OCI-LY7 (cell line): Measurements from ENCODE around the gene TMEM44. TPM values are rescaled to one million over a fixed set of nuclear protein-coding genes. Genes with fewer than 3 reads are reported as not detected.

Source experiments
- BruUV-seq: library from RNA; stranded (reverse); fragments of 400-500 nt; replicated peaks from 2 replicates; lab custom pipeline; 2021; lab: Mats Ljungman, UMichigan
- CTCF ChIA-PET: fragments of 300-600 bp; sonication (Branson Sonifier 250); formaldehyde crosslinking; loops from one replicate; lab custom pipeline; 2022; ENCODE audit warnings: antibody characterized with exemption; ENCODE audit not compliant: unreplicated experiment; lab: Charles Lee
- POLR2A ChIA-PET: fragments of 300-600 bp; sonication (Branson Sonifier 250); formaldehyde crosslinking; loops from one replicate; lab custom pipeline; 2022; ENCODE audit warnings: antibody characterized with exemption; lab: Charles Lee
- DNase-seq: peaks from one replicate; pipeline ENCODE4 v3.0.0-alpha.2; 2015; ENCODE audit warnings: low spot score
- H2AFZ ChIP-seq: fragments of 200-600 bp; sonication (generic), shearing (Covaris generic); 2 replicates; pipeline ENCODE4 v1.6.1; 2014; ENCODE audit warnings: mild to moderate bottlenecking, antibody characterized with exemption, low read length, moderate library complexity
- H3K27ac ChIP-seq: fragments of 200-600 bp; sonication (generic); 2 replicates; pipeline ENCODE4 v1.5.1; 2014; ENCODE audit warnings: mixed run types, low read depth, mild to moderate bottlenecking, moderate library complexity, low read length, inconsistent platforms; ENCODE audit not compliant: poor library complexity, severe bottlenecking
- H3K36me3 ChIP-seq: fragments of 200-600 bp; sonication (generic); 2 replicates; pipeline ENCODE4 v1.6.1; 2014; ENCODE audit warnings: mild to moderate bottlenecking, antibody characterized with exemption, low read length, moderate library complexity, mixed read lengths; ENCODE audit not compliant: insufficient read depth
- H3K4me1 ChIP-seq: fragments of 200-600 bp; sonication (generic); 2 replicates; pipeline ENCODE4 v1.5.1; 2014; ENCODE audit warnings: mild to moderate bottlenecking, low read length; ENCODE audit not compliant: insufficient read depth, poor library complexity, severe bottlenecking
- H3K4me2 ChIP-seq: fragments of 200-600 bp; sonication (generic); 2 replicates; pipeline ENCODE4 v1.6.1; 2014; ENCODE audit warnings: mild to moderate bottlenecking, low read length
- H3K4me3 ChIP-seq: fragments of 200-600 bp; sonication (generic); 2 replicates; pipeline ENCODE4 v1.5.1; 2014; ENCODE audit warnings: mild to moderate bottlenecking, low read depth, low read length; ENCODE audit not compliant: poor library complexity, severe bottlenecking
- H3K79me2 ChIP-seq: fragments of 200-600 bp; sonication (generic); 2 replicates; pipeline ENCODE4 v1.6.1; 2016; ENCODE audit warnings: low read depth, mild to moderate bottlenecking, low read length, moderate library complexity, mixed read lengths; ENCODE audit not compliant: insufficient read depth
- H3K9me2 ChIP-seq: fragments of 200-600 bp; sonication (generic); 2 replicates; pipeline ENCODE4 v1.6.1; 2016; ENCODE audit warnings: mild to moderate bottlenecking, low read length, mixed read lengths; ENCODE audit not compliant: insufficient read depth
- H3K9me3 ChIP-seq: fragments of 200-600 bp; sonication (generic); 2 replicates; pipeline ENCODE4 v1.6.1; 2014; ENCODE audit warnings: mild to moderate bottlenecking, mixed run types, low read length, mixed read lengths
- H4K20me1 ChIP-seq: fragments of 200-600 bp; sonication (generic); 2 replicates; pipeline ENCODE4 v1.6.1; 2014; ENCODE audit warnings: mild to moderate bottlenecking, antibody characterized with exemption, low read length, moderate library complexity, mixed read lengths; ENCODE audit not compliant: insufficient read depth
- EZH2phosphoT487 ChIP-seq: fragments of 200-600 bp; sonication (generic); IDR thresholded peaks from 2 replicates; pipeline ENCODE4 v1.6.1; 2018; ENCODE audit warnings: low read depth, borderline replicate concordance, mild to moderate bottlenecking, mixed run types, antibody characterized with exemption, low read length, moderate library complexity, mixed read lengths
- intact Hi-C: fragments of 100-400 bp; cut with micrococcal nuclease; formaldehyde crosslinking; loops from one replicate; pipeline ENCODE4 v1.10.0; 2022; ENCODE audit not compliant: unreplicated experiment
- total RNA-seq, 2 experiments: library from RNA; depleted of rRNA in 1 of 2; stranded (reverse); fragments of >200 nt in 1 of 2; shearing (Covaris generic) in 1 of 2; gene quantifications; 2 replicates each; pipeline ENCODE4 v1.2.3, GENCODE V29; 2014 to 2022
- TF ChIP-seq, protein P1 (sequence below): fragments of 200-600 bp; sonication (generic); conservative IDR thresholded peaks from 2 replicates; pipeline ENCODE4 v1.5.1; 2014; ENCODE audit warnings: mild to moderate bottlenecking, antibody characterized with exemption, low read length, moderate library complexity, mixed read lengths

The TMEM44 gene
- total RNA-seq, 2 experiments from 2014 or later: 8.8 to 22.9 TPM

DNA sequence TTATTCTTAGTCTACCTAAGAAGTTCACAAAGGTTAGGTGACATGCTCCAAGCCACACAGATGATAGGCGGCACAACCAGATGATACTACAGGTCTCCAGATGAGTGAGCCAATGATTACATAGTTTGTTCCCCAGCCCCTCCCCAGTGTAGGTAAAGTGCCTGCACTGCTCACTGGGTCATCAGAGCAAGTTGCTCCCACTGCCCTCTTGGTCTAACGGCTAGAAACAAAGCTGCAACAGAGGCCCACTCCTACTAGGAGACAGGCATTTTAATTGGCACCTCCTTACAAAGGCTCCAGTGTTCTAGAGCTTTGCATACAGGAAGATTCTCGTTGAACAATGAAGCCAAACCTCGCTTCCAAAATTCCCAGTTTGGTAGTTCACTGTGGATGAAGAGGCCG is 47.3 kb downstream of the TMEM44 start:
- ChIA-PET POLR2A (interaction anchor here (0.6 kb wide), 1 partner anchor 51 kb away, joined by 3 read pairs; no protein-coding TSS in a partner anchor), CTCF (no interaction called here)
- Histone ChIP-seq H4K20me1 (no peaks in the 10 kb centered on the region), H3K36me3 (no peaks in the 10 kb centered on the region), H3K27ac (no peak overlapping the region), H2AFZ (no peak overlapping the region), H3K9me3 (no peaks in the 10 kb centered on the region), H3K79me2 (peaks cover 10% of the 10 kb centered on the region; the same call in 1 of the 2 replicates), H3K4me2 (no peak overlapping the region), H3K4me1 (peaks cover 11% of the 10 kb centered on the region), H3K9me2 (no peaks in the 10 kb centered on the region), H3K4me3 (no peak overlapping the region)
- TF ChIP-seq, protein P1, sequence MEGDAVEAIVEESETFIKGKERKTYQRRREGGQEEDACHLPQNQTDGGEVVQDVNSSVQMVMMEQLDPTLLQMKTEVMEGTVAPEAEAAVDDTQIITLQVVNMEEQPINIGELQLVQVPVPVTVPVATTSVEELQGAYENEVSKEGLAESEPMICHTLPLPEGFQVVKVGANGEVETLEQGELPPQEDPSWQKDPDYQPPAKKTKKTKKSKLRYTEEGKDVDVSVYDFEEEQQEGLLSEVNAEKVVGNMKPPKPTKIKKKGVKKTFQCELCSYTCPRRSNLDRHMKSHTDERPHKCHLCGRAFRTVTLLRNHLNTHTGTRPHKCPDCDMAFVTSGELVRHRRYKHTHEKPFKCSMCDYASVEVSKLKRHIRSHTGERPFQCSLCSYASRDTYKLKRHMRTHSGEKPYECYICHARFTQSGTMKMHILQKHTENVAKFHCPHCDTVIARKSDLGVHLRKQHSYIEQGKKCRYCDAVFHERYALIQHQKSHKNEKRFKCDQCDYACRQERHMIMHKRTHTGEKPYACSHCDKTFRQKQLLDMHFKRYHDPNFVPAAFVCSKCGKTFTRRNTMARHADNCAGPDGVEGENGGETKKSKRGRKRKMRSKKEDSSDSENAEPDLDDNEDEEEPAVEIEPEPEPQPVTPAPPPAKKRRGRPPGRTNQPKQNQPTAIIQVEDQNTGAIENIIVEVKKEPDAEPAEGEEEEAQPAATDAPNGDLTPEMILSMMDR: no peak
- TF ChIP-seq EZH2phosphoT487: no peak
- intact Hi-C loops: no loop called here
- no TSS peak for BruUV-seq
- DNase-seq: no peak

DNA sequence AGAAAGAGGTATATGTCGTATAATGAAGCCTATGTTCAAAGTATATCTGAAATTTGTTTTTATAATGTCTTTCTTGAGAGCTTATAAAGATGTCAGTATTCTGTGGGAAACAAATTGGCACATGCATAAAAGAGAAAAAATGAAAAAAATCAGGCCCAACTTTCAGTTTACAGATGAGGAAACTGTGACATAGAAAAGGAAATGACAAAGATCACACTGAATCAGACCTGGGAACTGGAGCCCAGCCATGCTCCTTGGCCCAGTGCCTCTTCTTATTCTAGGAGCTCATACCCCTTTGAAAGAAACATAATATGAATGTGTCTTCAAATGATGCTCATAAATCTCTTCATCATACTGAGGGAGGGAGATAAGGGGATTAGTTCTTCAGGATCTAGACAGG is 48.4 kb downstream of the TMEM44 start:
- TSS peak; percentile 84 for BruUV-seq
- Histone ChIP-seq H4K20me1 (no peaks in the 10 kb centered on the region), H3K27ac (no peak overlapping the region), H3K79me2 (peaks cover 10% of the 10 kb centered on the region; the same call in 1 of the 2 replicates), H3K4me2 (peak overlapping the region; percentile 81), H3K4me3 (peak overlapping the region; percentile 91), H3K4me1 (peaks cover 11% of the 10 kb centered on the region), H3K9me2 (no peaks in the 10 kb centered on the region), H2AFZ (no peak overlapping the region), H3K36me3 (no peaks in the 10 kb centered on the region), H3K9me3 (no peaks in the 10 kb centered on the region)
- DNase-seq: no peak
- intact Hi-C loops: loop anchor here (5.0 kb wide), 1 partner anchor 98 kb away; the partner anchor contains the start of gene ATP13A3
- ChIA-PET POLR2A (interaction anchor here (0.6 to 0.9 kb wide), 2 partner anchors 113 to 668 kb away, joined by 4 read pairs; no protein-coding TSS in a partner anchor), CTCF (no interaction called here)
- TF ChIP-seq, protein P1: no peak
- TF ChIP-seq EZH2phosphoT487: no peak

DNA sequence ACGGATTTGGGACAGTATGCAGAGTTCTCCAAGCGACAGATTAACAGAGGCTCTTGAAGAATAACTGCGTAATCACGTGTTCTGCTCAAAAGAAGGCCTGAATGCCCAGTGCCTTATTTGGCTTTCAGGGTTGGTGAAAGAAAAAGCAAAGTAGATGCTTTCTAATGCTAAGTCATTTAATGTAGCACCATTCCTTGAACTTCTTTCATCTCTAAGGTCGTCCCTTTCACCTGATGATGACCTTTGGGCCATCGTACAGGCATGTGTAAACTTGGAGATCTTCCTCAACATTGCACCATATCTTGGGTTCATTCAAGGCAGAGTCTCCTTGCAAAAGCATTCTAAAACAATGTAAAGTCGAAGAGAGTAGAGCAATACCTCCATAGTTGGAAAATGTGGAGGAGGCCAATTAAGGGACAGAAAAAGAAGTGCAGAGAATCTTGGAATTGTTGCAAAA is 48.9 kb downstream of the TMEM44 start:
- BruUV-seq: no TSS peak
- CTCF ChIA-PET: no interaction called here
- POLR2A ChIA-PET: interaction anchor here (0.9 kb wide), 1 partner anchor 113 kb away, joined by 4 read pairs; no protein-coding TSS in a partner anchor
- H3K4me3 ChIP-seq: peak overlapping the region; percentile 91
- peak overlapping the region; percentile 24 for H3K27ac ChIP-seq
- TF ChIP-seq, protein P1: no peak
- no peak for TF ChIP-seq EZH2phosphoT487
- no peak for DNase-seq
- H3K4me1 ChIP-seq: peaks cover 11% of the 10 kb centered on the region
- peak overlapping the region; percentile 99; the same call in 1 of the 2 replicates for H2AFZ ChIP-seq
- H3K9me2 ChIP-seq: no peaks in the 10 kb centered on the region
- no peaks in the 10 kb centered on the region for H3K9me3 ChIP-seq
- H3K4me2 ChIP-seq: peak overlapping the region; percentile 81
- no peaks in the 10 kb centered on the region for H3K36me3 ChIP-seq
- intact Hi-C loops: loop anchor here (5.0 kb wide), 1 partner anchor 97 kb away; the partner anchor contains the start of gene ATP13A3
- no peaks in the 10 kb centered on the region for H4K20me1 ChIP-seq
- peaks cover 10% of the 10 kb centered on the region; the same call in 1 of the 2 replicates for H3K79me2 ChIP-seq
